GF-D8 (cell line): Measurements from ENCODE around the gene CYTL1.
"Not testable (repeated sequence)": the region's sequence is repeated elsewhere in the genome, so short reads cannot be mapped to it uniquely, and the experiment has no call there.

Experiments used
- DNase-seq: peaks from one replicate; lab custom pipeline; 2025; lab: John Stamatoyannopoulos, UW

The CYTL1 gene

GRCh38 chr4:5033281-5033841 lies 14.1 kb upstream of the CYTL1 start:
- DNase-seq: peak; percentile 20

GRCh38 chr4:5032813-5033212 lies 13.6 kb upstream of the CYTL1 start:
- DNase-seq: no peak

GRCh38 chr4:5030927-5031326 lies 11.7 kb upstream of the CYTL1 start:
- no peak for DNase-seq

GRCh38 chr4:5030221-5030620 lies 11.0 kb upstream of the CYTL1 start:
- DNase-seq: no peak

- DNase-seq: no peak
These were observed 10.2 kb upstream of the CYTL1 start for GRCh38 chr4:5029447-5029846.

- no peak for DNase-seq
These were observed 9.2 kb upstream of the CYTL1 start for GRCh38 chr4:5028480-5028879.

- no peak for DNase-seq
These were observed 8.1 kb upstream of the CYTL1 start for GRCh38 chr4:5027346-5027745.

GRCh38 chr4:5026371-5026770 lies 7.1 kb upstream of the CYTL1 start:
- DNase-seq: no peak

GRCh38 chr4:5024673-5025072 lies 5.4 kb upstream of the CYTL1 start:
- DNase-seq: no peak

- no peak for DNase-seq
These were observed 2.3 kb upstream of the CYTL1 start for GRCh38 chr4:5021546-5021945.

GRCh38 chr4:5020341-5020740 lies 1.1 kb upstream of the CYTL1 start:
- DNase-seq: no peak

GRCh38 chr4:5019796-5020195 lies 538 bp upstream of the CYTL1 start:
- no peak for DNase-seq

- DNase-seq: no peak
These were observed 655 bp downstream of the CYTL1 start for GRCh38 chr4:5018603-5019002.

GRCh38 chr4:5018096-5018495 lies 1.2 kb downstream of the CYTL1 start:
- DNase-seq: no peak

- no peak for DNase-seq
These were observed 5.1 kb downstream of the CYTL1 start for GRCh38 chr4:5014007-5014682.

- DNase-seq: no peak
These were observed 6.3 kb downstream of the CYTL1 start for GRCh38 chr4:5012958-5013357.

- no peak for DNase-seq
These were observed 6.9 kb downstream of the CYTL1 start for GRCh38 chr4:5012244-5012898.

- DNase-seq: no peak
These were observed 8.3 kb downstream of the CYTL1 start for GRCh38 chr4:5010984-5011383.

GRCh38 chr4:5009796-5010195 lies 9.5 kb downstream of the CYTL1 start:
- DNase-seq: no peak

- not testable (repeated sequence) for DNase-seq
These were observed 12.3 kb downstream of the CYTL1 start for GRCh38 chr4:5006932-5007331.

- DNase-seq: no peak
These were observed 14.8 kb downstream of the CYTL1 start for GRCh38 chr4:5004496-5004895.

- no peak for DNase-seq
These were observed 15.3 kb downstream of the CYTL1 start for GRCh38 chr4:5003918-5004317.

- DNase-seq: no peak
These were observed 15.8 kb downstream of the CYTL1 start for GRCh38 chr4:5003372-5003857.
